ENCODE measurements around the gene ZKSCAN2.

The ZKSCAN2 gene

DNA sequence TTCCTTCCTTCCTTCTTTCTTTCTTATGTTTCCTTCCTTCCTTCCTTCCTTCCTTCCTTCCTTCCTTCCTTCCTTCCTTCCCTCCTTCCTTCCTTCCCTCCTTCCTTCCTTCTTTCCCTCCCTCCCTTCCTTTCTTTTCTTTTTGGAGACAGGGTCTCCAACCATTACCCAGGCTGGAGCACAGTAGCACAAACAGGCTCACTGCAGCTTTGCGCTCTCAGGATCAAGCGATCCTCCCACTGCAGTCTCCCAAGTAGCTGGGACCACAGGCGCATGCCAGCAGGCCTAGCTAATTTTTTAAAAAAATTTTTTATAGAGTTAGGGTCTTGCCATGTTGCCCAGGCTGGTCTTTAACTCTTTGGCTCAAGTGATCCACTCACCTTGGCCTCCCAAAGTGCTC, 31.8 kb upstream of the ZKSCAN2 start:
- TF ChIP-seq, protein P1, sequence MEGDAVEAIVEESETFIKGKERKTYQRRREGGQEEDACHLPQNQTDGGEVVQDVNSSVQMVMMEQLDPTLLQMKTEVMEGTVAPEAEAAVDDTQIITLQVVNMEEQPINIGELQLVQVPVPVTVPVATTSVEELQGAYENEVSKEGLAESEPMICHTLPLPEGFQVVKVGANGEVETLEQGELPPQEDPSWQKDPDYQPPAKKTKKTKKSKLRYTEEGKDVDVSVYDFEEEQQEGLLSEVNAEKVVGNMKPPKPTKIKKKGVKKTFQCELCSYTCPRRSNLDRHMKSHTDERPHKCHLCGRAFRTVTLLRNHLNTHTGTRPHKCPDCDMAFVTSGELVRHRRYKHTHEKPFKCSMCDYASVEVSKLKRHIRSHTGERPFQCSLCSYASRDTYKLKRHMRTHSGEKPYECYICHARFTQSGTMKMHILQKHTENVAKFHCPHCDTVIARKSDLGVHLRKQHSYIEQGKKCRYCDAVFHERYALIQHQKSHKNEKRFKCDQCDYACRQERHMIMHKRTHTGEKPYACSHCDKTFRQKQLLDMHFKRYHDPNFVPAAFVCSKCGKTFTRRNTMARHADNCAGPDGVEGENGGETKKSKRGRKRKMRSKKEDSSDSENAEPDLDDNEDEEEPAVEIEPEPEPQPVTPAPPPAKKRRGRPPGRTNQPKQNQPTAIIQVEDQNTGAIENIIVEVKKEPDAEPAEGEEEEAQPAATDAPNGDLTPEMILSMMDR (IDR thresholded peaks at IDR 0.05), result no peak
- intact Hi-C loops (cut with DNase I; ENCODE audit: low total_unique reads), result no loop called here
- H3K4me3 ChIP-seq, result no peak overlapping the region
- no peak for DNase-seq
- no peaks in the 10 kb centered on the region for H3K4me1 ChIP-seq
- no peak overlapping the region for H3K27ac ChIP-seq
- peaks cover 0 to 5% (median 4%) of the 10 kb centered on the region in 3 donors for H3K9me3 ChIP-seq
- H3K36me3 ChIP-seq, result no peaks in the 10 kb centered on the region
- no peaks in the 10 kb centered on the region for H3K27me3 ChIP-seq

DNA sequence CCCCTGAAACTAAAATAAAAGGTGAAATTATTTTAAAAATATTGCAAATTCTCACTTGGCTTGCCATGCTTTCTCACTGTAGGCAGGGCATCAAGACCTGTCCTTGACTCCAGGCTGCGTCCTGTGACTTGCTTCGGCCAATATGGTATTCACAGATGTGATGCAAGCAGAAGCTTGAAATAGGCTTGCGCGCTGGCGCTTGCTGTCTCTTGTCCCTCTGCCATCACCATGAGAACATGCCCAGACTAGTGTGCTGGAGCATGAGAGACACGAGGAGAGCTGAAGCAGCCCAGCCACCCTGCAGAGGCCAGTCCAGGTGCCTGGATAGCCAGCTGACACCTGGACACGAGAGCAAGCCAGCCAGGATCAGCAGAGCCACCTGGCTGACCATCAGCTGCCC, 21.8 kb upstream of the ZKSCAN2 start:
- Histone ChIP-seq H3K4me1 (no peaks in the 10 kb centered on the region), H3K36me3 (no peaks in the 10 kb centered on the region), H3K27ac (no peak overlapping the region), H3K4me3 (no peak overlapping the region), H3K9me3 (peaks cover 0 to 10% (median 7%) of the 10 kb centered on the region in 3 donors), H3K27me3 (no peaks in the 10 kb centered on the region)
- TF ChIP-seq, protein P1 (IDR thresholded peaks at IDR 0.05), result no peak
- no peak for DNase-seq
- intact Hi-C loops (cut with DNase I; ENCODE audit: low total_unique reads), result no loop called here

DNA sequence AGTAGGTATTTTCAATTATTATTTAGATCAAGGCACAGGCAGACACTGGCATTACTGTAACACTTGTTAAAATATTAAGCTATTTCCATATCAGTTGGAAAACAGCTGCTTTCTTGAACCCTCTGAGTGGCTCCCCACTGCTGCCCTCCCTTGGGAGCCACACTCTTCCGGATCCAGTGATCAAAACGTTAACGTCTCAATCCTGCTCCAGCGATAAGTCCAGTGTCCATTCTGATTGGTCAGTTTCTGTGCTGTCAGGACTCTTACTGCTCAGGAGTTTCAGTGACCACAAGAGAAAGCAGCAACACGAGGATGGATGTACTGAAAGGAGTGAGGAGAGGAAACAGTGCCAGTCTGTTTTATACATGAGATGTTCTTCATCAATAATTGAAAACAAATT, 13.8 kb upstream of the ZKSCAN2 start:
- intact Hi-C loops (cut with DNase I; ENCODE audit: low total_unique reads), result no loop called here
- Histone ChIP-seq H3K4me3 (no peak overlapping the region), H3K27me3 (no peaks in the 10 kb centered on the region), H3K4me1 (no peaks in the 10 kb centered on the region), H3K36me3 (peaks cover 0 to 5% (median 0%) of the 10 kb centered on the region in 3 donors), H3K27ac (no peak overlapping the region), H3K9me3 (no peaks in the 10 kb centered on the region)
- DNase-seq, result no peak
- TF ChIP-seq, protein P1 (IDR thresholded peaks at IDR 0.05), result no peak

DNA sequence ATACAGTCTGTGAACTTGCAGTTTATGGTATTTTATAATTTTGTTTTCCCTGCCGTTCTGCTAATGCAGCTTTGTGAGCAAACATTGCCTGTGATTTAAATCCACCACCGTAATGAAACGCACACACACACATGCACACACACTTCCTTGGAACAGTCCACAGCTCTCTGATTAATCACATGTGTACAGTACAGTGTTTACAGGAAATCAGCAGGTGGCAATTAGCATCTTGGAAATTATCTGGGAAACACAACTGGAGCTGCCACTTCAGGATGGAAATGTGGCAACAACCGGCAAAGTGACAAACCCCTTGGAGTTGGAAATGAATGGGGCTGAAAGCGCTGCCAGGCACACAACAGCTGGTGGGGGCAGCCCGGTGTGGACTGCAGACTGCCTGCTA, 12.9 kb upstream of the ZKSCAN2 start:
- Histone ChIP-seq H3K4me1 (no peaks in the 10 kb centered on the region), H3K36me3 (peaks cover 0 to 5% (median 0%) of the 10 kb centered on the region in 3 donors), H3K27me3 (no peaks in the 10 kb centered on the region), H3K9me3 (no peaks in the 10 kb centered on the region), H3K27ac (no peak overlapping the region), H3K4me3 (no peak overlapping the region)
- intact Hi-C loops (cut with DNase I; ENCODE audit: low total_unique reads), result no loop called here
- TF ChIP-seq, protein P1 (IDR thresholded peaks at IDR 0.05), result no peak
- no peak for DNase-seq

DNA sequence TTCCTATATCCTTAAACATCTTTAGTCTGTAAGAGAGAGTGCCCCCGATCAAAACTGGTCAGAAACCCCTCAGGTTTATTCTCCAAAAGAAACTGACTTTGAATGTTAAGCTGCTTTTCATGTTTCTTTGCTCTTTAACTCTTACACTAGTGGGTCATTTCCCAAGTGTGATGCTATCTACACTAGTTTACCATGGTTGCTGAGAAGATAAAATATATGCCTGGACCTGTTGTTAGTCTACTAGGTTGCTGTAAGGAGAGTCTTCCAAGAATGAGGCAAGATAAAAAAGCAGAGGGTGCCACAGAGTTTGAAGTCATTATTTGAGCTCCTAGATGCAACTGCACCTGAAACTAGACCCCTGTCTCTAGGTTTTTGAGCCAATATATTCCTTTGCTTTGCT, 12.2 kb upstream of the ZKSCAN2 start:
- H3K4me3 ChIP-seq, result no peak overlapping the region
- H3K27ac ChIP-seq, result no peak overlapping the region
- intact Hi-C loops (cut with DNase I; ENCODE audit: low total_unique reads), result no loop called here
- no peak for DNase-seq
- TF ChIP-seq, protein P1 (IDR thresholded peaks at IDR 0.05), result no peak
- no peaks in the 10 kb centered on the region for H3K27me3 ChIP-seq
- no peaks in the 10 kb centered on the region for H3K4me1 ChIP-seq
- peaks cover 0 to 5% (median 0%) of the 10 kb centered on the region in 3 donors for H3K36me3 ChIP-seq
- H3K9me3 ChIP-seq, result no peaks in the 10 kb centered on the region

DNA sequence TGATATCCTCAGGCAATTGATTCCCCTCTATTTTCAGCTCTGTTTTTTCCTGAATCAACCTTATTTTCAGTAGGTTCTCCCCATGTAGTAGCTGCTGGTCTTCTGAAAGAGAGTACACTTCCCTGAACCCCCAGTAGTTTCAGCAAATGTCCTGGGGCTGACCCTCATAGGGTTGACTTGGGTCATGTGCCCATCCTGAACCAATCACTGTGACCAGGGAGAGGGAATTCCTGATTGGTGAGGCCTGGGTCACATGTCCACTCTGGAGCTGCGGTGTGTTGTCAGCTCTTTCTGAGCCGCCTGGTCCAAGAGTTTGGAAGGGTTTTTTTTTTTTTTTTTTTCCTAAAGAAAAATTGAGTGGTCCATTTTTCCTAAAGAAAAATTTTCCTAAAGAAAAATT, 8.3 kb upstream of the ZKSCAN2 start:
- Histone ChIP-seq H3K27me3 (no peaks in the 10 kb centered on the region), H3K9me3 (no peaks in the 10 kb centered on the region), H3K27ac (no peak overlapping the region), H3K36me3 (peaks cover 0 to 16% (median 0%) of the 10 kb centered on the region in 3 donors), H3K4me3 (no peak overlapping the region), H3K4me1 (no peaks in the 10 kb centered on the region)
- no peak for DNase-seq
- TF ChIP-seq, protein P1 (IDR thresholded peaks at IDR 0.05), result no peak
- intact Hi-C loops (cut with DNase I; ENCODE audit: low total_unique reads), result no loop called here

All from tibial artery (tissue), 4 donors.